Lung (tissue), 12 donors: ENCODE results near the gene TFDP1. TPM values are rescaled to one million over a fixed set of nuclear protein-coding genes. Genes with fewer than 3 reads are reported as not detected.

Experiments used
- ATAC-seq: fragments of 200-7000 bp; cut with Tn5 transposase; one replicate; pipeline ENCODE4 v1.9.1; 2020; ENCODE audit warnings: moderate number of reproducible peaks; ENCODE audit not compliant: insufficient read depth, low FRiP score
- DNase-seq, 3 donors: peaks; one replicate each; pipeline ENCODE4 v3.0.0-alpha.2; 2013 to 2017
- H3K27ac ChIP-seq, 2 donors: one replicate each; pipeline ENCODE4 v1.5.1; 2013; ENCODE audit warnings: mild to moderate bottlenecking in 2 of 2, moderate library complexity in 2 of 2, control low read depth in 1 of 2, inconsistent platforms in 1 of 2, low read depth in 1 of 2, low read length in 1 of 2
- H3K27me3 ChIP-seq, 3 donors: one replicate each; pipeline ENCODE4 v1.5.1; 2013; ENCODE audit warnings: low read length in 2 of 3; ENCODE audit not compliant: control insufficient read depth in 3 of 3, insufficient read depth in 3 of 3
- H3K36me3 ChIP-seq, 4 donors: one replicate each; pipeline ENCODE4 v1.5.1; 2013; ENCODE audit warnings: low read length in 4 of 4, mild to moderate bottlenecking in 1 of 4, moderate library complexity in 1 of 4; ENCODE audit not compliant: control insufficient read depth in 4 of 4, insufficient read depth in 4 of 4
- H3K4me1 ChIP-seq, 5 donors: one replicate each; pipeline ENCODE4 v1.5.1; 2013; ENCODE audit warnings: low read length in 5 of 5, mild to moderate bottlenecking in 2 of 5, moderate library complexity in 1 of 5; ENCODE audit not compliant: control insufficient read depth in 5 of 5, insufficient read depth in 5 of 5
- H3K4me3 ChIP-seq: one replicate; pipeline ENCODE4 v1.5.1; 2013; ENCODE audit warnings: mild to moderate bottlenecking, control low read depth, moderate library complexity
- H3K9ac ChIP-seq, 2 donors: one replicate each; pipeline ENCODE4 v1.5.1; 2013; ENCODE audit warnings: low read length in 2 of 2, control low read depth in 1 of 2; ENCODE audit not compliant: insufficient read depth in 1 of 2
- H3K9me3 ChIP-seq, 4 donors: one replicate each; pipeline ENCODE4 v1.5.1; 2013; ENCODE audit warnings: low read length in 3 of 4, mild to moderate bottlenecking in 1 of 4, moderate library complexity in 1 of 4; ENCODE audit not compliant: control insufficient read depth in 4 of 4, insufficient read depth in 3 of 4
- WGBS, 2 donors: extraction: QIAGEN DNeasy Blood & Tissue Kit; methylation state at CpG; one replicate each; pipeline ENCODE4 v1.1.7; 2013; 5-methylcytosine and 5-hydroxymethylcytosine counted together
- polyA plus RNA-seq, 2 donors: library from polyadenylated mRNA; stranded (reverse); fragments of 200-250 nt; gene quantifications; one replicate each; pipeline ENCODE4 v1.2.1, GENCODE V29; 2013
- total RNA-seq, 2 donors: library from RNA; depleted of rRNA in 1 of 2; stranded (reverse); fragments of >200 nt in 1 of 2; gene quantifications; one replicate each; pipeline ENCODE4 v1.2.1, GENCODE V29; 2014 to 2021
- TF ChIP-seq, protein P1 (sequence below): IDR thresholded peaks from 2 replicates; pipeline ENCODE4 v1.5.1; 2012; ENCODE audit warnings: mild to moderate bottlenecking; ENCODE audit errors: control extremely low read depth, extremely low read depth
- donor health status: control.
- donor health status: control.
- donor health status: Bipolar disorder and iron deficiency.
- donor health status: healthy.
- donor health status: DM: yes; HTN: yes; CAD: no.

TFDP1 gene
- total and polyA plus RNA-seq, 4 donors = 19.6 to 44.2 (median 40.3) TPM

DNA sequence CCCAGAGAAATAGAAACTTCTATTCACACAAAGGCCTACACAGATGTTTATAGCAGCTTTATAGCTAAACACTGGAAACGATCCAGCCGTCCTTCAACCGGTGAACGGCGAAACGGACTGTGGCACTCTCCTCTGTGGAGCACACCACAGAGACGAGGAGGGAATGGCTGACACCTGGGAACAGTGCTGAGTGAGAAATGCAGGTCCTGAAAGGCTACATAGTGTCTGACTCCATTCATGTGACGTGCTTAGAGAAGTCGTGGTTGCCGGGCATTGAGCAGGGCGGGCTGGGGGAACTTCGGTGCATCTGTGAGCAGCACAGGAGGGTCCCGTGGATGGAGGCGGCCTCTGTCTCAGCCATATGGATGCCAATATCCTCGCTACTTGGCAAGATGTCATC lies 79.4 kb downstream of the TFDP1 start:
- WGBS, 2 donors = 74% methylated on average over 15 of the region's 15 CpGs
- H3K27ac ChIP-seq = no peak overlapping the region
- no peak overlapping the region for H3K9ac ChIP-seq
- H3K36me3 ChIP-seq = no peaks in the 10 kb centered on the region
- H3K4me3 ChIP-seq = no peak overlapping the region
- DNase-seq (peak in 2 of 3 donors; percentile 14 to 29), ATAC-seq (no peak)
- peaks cover 0 to 4% (median 0%) of the 10 kb centered on the region in 5 donors for H3K4me1 ChIP-seq
- no peaks in the 10 kb centered on the region for H3K27me3 ChIP-seq
- H3K9me3 ChIP-seq = peaks cover 0 to 3% (median 0%) of the 10 kb centered on the region in 4 donors
- TF ChIP-seq, protein P1, sequence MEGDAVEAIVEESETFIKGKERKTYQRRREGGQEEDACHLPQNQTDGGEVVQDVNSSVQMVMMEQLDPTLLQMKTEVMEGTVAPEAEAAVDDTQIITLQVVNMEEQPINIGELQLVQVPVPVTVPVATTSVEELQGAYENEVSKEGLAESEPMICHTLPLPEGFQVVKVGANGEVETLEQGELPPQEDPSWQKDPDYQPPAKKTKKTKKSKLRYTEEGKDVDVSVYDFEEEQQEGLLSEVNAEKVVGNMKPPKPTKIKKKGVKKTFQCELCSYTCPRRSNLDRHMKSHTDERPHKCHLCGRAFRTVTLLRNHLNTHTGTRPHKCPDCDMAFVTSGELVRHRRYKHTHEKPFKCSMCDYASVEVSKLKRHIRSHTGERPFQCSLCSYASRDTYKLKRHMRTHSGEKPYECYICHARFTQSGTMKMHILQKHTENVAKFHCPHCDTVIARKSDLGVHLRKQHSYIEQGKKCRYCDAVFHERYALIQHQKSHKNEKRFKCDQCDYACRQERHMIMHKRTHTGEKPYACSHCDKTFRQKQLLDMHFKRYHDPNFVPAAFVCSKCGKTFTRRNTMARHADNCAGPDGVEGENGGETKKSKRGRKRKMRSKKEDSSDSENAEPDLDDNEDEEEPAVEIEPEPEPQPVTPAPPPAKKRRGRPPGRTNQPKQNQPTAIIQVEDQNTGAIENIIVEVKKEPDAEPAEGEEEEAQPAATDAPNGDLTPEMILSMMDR = no peak

DNA sequence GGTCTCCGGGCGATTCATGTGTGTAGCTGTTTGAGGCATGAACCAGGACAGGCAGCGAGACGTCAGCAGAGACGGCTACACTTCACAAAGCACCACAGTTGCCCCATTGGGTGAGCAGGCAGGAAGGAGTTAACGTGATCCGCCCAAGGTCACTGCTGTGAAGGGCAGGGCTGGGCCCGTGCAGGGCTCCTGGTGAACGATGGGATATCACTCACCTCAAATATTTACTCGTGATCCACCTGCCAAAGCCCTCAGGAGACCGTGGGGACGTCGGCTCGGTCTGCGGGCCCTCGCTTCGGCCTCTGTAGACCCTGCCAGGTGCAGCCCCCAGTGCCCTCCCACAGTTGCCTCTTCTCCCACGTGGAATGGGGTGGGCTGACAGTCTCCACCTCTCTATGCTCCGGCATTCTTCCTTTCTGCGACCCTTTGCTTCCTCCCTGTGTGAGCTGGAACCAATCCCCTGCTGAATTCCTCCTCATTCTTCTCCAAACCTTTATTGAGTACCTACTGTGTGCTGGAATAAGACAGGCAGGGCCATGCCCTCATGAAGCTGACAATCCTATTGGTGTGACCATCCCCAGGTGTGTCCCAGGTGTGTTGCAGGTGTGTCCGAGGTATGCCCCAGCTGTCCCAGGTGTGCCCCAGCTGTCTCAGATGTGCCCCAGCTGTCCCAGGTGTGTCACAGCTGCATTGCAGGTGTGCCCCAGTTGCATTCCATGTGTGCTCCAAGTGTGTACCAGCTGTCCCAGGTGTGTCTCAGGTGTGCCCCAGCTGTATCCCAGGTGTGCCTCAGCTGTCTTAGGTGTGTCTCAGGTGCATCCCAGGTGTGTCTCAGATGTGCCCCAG lies 80.4 kb downstream of the TFDP1 start:
- DNase-seq (peak in 1 of 3 donors; percentile 26), ATAC-seq (no peak)
- H3K27ac ChIP-seq = no peak overlapping the region
- H3K4me3 ChIP-seq = no peak overlapping the region
- no peaks in the 10 kb centered on the region for H3K27me3 ChIP-seq
- WGBS, 2 donors = 58 to 70% methylated on average over 21 of the region's 21 CpGs
- H3K9ac ChIP-seq = no peak overlapping the region
- peaks cover 0 to 3% (median 0%) of the 10 kb centered on the region in 4 donors for H3K9me3 ChIP-seq
- TF ChIP-seq, protein P1 = no peak
- H3K4me1 ChIP-seq = peaks cover 0 to 4% (median 0%) of the 10 kb centered on the region in 5 donors
- no peaks in the 10 kb centered on the region for H3K36me3 ChIP-seq

DNA sequence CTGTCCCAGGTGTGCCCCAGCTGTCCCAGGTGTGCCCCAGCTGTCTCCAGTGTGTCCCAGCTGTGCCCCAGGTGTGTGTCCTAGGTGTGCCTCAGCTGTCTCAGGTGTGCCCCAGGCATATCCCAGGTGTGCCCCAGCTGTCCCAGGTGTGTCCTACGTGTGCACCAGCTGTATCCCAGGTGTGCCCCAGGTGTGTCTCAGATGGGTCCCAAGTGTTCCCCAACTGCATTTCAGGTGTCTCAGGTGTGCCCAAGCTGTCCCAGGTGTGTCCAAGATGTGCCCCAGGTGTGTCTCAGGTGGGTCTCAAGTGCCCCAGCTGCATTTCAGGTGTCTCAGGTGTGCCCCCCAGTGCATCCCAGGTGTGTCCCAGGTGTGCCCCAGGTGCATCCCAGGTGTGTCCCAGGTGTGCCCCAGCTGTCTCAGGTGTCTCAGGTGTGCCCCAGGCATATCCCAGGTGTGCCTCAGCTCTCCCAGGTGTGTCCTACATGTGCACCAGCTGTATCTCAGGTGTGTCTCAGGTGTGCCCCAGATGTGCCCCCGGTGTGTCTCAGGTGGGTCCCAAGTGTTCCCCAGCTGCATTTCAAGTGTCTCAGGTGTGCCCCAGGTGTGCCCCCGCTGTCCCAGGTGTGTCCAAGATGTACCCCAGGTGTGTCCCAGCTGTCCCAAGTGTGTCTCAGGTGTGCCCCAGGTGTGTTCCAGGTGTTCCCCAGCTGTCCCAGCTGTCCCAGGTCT lies 81.2 kb downstream of the TFDP1 start:
- TF ChIP-seq, protein P1 = no peak
- ATAC-seq (no peak), DNase-seq (peak in 2 of 3 donors; percentile 22 to 60)
- Histone ChIP-seq H3K36me3 (no peaks in the 10 kb centered on the region), H3K27ac (no peak overlapping the region), H3K9ac (no peak overlapping the region), H3K27me3 (no peaks in the 10 kb centered on the region), H3K9me3 (peaks cover 0 to 2% (median 0%) of the 10 kb centered on the region in 4 donors), H3K4me3 (no peak overlapping the region), H3K4me1 (peaks cover 0 to 4% (median 0%) of the 10 kb centered on the region in 5 donors)
- 90 to 94% methylated on average over 3 of the region's 3 CpGs for WGBS, 2 donors
